ENCODE data around the gene BRI3BP.

BRI3BP gene

GRCh38 chr12:125014526-125014925 lies 21.1 kb downstream of the BRI3BP start:
- Histone ChIP-seq H3K9ac (ENCODE audit: low read length) (no peak overlapping the region), H2AFZ (ENCODE audit: low read length) (no peak overlapping the region), H3F3A (ENCODE audit: insufficient read depth, low read length) (no peaks in the 10 kb centered on the region), H3K36me3 (replicated peaks; ENCODE audit: insufficient read depth, low read length) (no peaks in the 10 kb centered on the region), H3K4me2 (ENCODE audit: low read depth, low read length) (no peak overlapping the region), H3K27me3 (replicated peaks; ENCODE audit: insufficient read depth, low read length) (no peaks in the 10 kb centered on the region), H3K4me3 (ENCODE audit: low read length) (no peak overlapping the region), H3K4me1 (ENCODE audit: low read length) (no peaks in the 10 kb centered on the region), H3K27ac (ENCODE audit: low read length) (no peak overlapping the region), H3K79me2 (ENCODE audit: low read length) (no peaks in the 10 kb centered on the region), H4K20me1 (ENCODE audit: insufficient read depth, low read length) (no peaks in the 10 kb centered on the region), H3K9me3 (replicated peaks; ENCODE audit: insufficient read depth, low read length) (no peaks in the 10 kb centered on the region), H3K9me2 (replicated peaks; ENCODE audit: insufficient read depth, low read length) (no peaks in the 10 kb centered on the region)
- no peak for DNase-seq
- no peak for TF ChIP-seq EZH2 (optimal IDR thresholded peaks at IDR 0.05; ENCODE audit: low read depth, low read length)
- no peak for TF ChIP-seq CTCF (IDR thresholded peaks at IDR 0.05; ENCODE audit: low read length)
- TF ChIP-seq EZH2phosphoT487 (IDR thresholded peaks at IDR 0.05; ENCODE audit: low read length) = no peak

GRCh38 chr12:125015680-125016310 lies 22.4 kb downstream of the BRI3BP start:
- no peaks in the 10 kb centered on the region for H3K9me3 ChIP-seq (replicated peaks; ENCODE audit: insufficient read depth, low read length)
- TF ChIP-seq CTCF (IDR thresholded peaks at IDR 0.05; ENCODE audit: low read length) (no peak), EZH2 (optimal IDR thresholded peaks at IDR 0.05; ENCODE audit: low read depth, low read length) (no peak), EZH2phosphoT487 (IDR thresholded peaks at IDR 0.05; ENCODE audit: low read length) (no peak)
- no peak overlapping the region for H2AFZ ChIP-seq (ENCODE audit: low read length)
- no peaks in the 10 kb centered on the region for H3F3A ChIP-seq (ENCODE audit: insufficient read depth, low read length)
- H3K9ac ChIP-seq (ENCODE audit: low read length) = no peak overlapping the region
- no peak overlapping the region for H3K4me2 ChIP-seq (ENCODE audit: low read depth, low read length)
- H3K27ac ChIP-seq (ENCODE audit: low read length) = no peak overlapping the region
- H3K36me3 ChIP-seq (replicated peaks; ENCODE audit: insufficient read depth, low read length) = no peaks in the 10 kb centered on the region
- H3K79me2 ChIP-seq (ENCODE audit: low read length) = no peaks in the 10 kb centered on the region
- no peaks in the 10 kb centered on the region for H3K27me3 ChIP-seq (replicated peaks; ENCODE audit: insufficient read depth, low read length)
- H3K4me1 ChIP-seq (ENCODE audit: low read length) = no peaks in the 10 kb centered on the region
- H3K4me3 ChIP-seq (ENCODE audit: low read length) = no peak overlapping the region
- DNase-seq = no peak
- H4K20me1 ChIP-seq (ENCODE audit: insufficient read depth, low read length) = no peaks in the 10 kb centered on the region
- H3K9me2 ChIP-seq (replicated peaks; ENCODE audit: insufficient read depth, low read length) = no peaks in the 10 kb centered on the region

- Histone ChIP-seq H3K9me3 (replicated peaks; ENCODE audit: insufficient read depth, low read length) (no peaks in the 10 kb centered on the region), H3K4me3 (ENCODE audit: low read length) (no peak overlapping the region), H3K27ac (ENCODE audit: low read length) (no peak overlapping the region), H2AFZ (ENCODE audit: low read length) (no peak overlapping the region), H4K20me1 (ENCODE audit: insufficient read depth, low read length) (no peaks in the 10 kb centered on the region), H3K9ac (ENCODE audit: low read length) (no peak overlapping the region), H3K4me1 (ENCODE audit: low read length) (no peaks in the 10 kb centered on the region), H3F3A (ENCODE audit: insufficient read depth, low read length) (no peaks in the 10 kb centered on the region), H3K27me3 (replicated peaks; ENCODE audit: insufficient read depth, low read length) (no peaks in the 10 kb centered on the region), H3K4me2 (ENCODE audit: low read depth, low read length) (no peak overlapping the region), H3K9me2 (replicated peaks; ENCODE audit: insufficient read depth, low read length) (no peaks in the 10 kb centered on the region), H3K36me3 (replicated peaks; ENCODE audit: insufficient read depth, low read length) (no peaks in the 10 kb centered on the region), H3K79me2 (ENCODE audit: low read length) (no peaks in the 10 kb centered on the region)
- no peak for TF ChIP-seq EZH2 (optimal IDR thresholded peaks at IDR 0.05; ENCODE audit: low read depth, low read length)
- no peak for TF ChIP-seq CTCF (IDR thresholded peaks at IDR 0.05; ENCODE audit: low read length)
- TF ChIP-seq EZH2phosphoT487 (IDR thresholded peaks at IDR 0.05; ENCODE audit: low read length) = no peak
- no peak for DNase-seq
Observed at GRCh38 chr12:125017801-125018200, 24.4 kb downstream of the BRI3BP start.

Data from MM.1S (cell line).